HG02588 (cell line): Measurements from ENCODE around the gene CLCNKA.
"Not testable (repeated sequence)": the region's sequence is repeated elsewhere in the genome, so short reads cannot be mapped to it uniquely, and the experiment has no call there.

Source experiments
- ATAC-seq: cut with Tn5 transposase; IDR thresholded peaks from one replicate; pipeline ENCODE4 v1.9.1; 2021; ENCODE audit warnings: mild to moderate bottlenecking, moderate library complexity; ENCODE audit not compliant: unreplicated experiment

CLCNKA gene

GRCh38 chr1:16039871-16040270 is 18.0 kb downstream of the CLCNKA start:
- ATAC-seq, result not testable (repeated sequence)

- ATAC-seq, result no peak
Observed at GRCh38 chr1:16041200-16041599, 19.4 kb downstream of the CLCNKA start.

DNA sequence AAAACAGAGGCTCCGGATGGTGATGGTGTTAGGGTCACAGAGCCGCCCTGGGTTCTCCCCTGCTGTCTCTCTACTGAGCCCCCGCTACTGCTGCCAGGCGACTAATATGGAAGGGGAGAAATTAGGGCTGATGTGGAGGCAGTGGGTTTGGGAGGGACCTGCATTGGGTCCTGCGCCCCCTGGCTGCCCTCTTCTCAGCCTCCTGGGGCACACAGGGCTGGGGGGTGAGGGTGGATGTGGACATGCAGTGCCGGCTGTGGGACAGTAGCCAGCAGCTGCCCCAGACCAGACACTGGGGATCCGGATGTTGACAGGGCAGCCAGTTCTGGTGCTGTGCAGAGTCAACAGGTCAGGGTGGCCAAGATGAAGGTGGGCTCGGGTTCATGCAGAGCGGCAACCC is 20.3 kb downstream of the CLCNKA start:
- ATAC-seq, result no peak

GRCh38 chr1:16042654-16043053 is 20.8 kb downstream of the CLCNKA start:
- not testable (repeated sequence) for ATAC-seq

DNA sequence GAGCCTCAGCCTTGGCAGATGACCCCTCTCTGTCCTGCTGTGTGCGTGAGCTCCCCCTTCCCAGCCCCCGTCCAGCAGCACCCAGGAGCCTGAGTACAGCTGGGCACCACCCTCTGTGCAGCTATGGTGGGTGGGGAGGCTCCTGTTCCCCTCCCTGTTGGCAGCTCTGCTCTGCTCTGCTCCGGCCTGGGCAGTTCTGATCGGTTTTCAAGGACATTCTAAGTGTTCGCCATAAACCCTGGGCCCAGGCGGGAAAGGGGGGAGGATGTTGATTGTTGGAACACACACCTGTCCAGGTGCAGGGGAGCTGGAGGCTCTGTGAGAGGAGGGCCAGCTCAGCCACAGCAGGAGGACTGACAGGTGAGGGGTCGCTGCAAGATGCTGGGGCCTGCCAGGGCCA is 21.7 kb downstream of the CLCNKA start, which contains the start of gene CLCNKB:
Gene CLCNKB (plus strand): TSS at position 262 of the 400 bp plus-strand sequence. CDS start 711 bp downstream, outside the sequence.
- ATAC-seq, result no peak

DNA sequence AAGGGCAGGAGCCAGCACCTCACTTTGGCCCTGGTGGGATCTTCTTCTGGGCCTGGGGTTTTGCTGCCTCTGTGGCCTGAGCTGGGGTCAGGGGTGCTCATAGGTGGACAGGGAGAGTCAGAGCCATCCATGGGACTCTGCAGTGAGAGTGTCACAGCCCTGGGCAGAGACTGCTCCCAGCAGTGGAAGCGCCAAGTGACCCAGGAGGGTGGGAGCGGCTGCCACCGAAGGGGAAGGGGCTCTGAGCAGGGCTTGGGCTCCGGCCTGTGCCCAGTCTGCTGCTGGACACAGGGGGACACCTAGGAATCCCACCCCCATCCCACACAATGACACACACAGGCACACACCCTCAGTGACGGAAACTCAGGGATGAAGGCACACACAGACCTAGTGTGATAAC is 22.1 kb downstream of the CLCNKA start:
- ATAC-seq, result no peak

DNA sequence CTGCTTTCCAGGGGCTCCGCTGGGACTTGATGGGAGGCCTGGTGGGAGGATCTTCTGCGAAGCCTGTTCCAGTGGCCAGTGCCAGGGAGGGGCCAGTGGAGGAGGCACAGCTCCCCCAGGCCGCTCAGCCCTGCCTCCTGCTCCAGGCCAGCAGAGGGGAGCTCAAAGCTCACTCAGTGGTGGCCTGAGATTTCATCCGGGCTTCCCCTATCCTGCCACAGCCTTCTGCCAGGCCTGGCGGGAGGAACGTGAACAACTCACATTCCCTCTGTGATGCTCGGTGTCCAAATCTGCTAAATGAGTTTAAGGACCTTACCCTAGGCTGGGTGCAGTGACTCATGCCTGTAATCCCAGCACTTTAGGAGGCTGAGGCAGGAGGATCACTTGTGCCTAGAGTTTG is 25.0 kb downstream of the CLCNKA start:
- ATAC-seq, result no peak

GRCh38 chr1:16047791-16048475 is 26.1 kb downstream of the CLCNKA start:
- ATAC-seq, result no peak

DNA sequence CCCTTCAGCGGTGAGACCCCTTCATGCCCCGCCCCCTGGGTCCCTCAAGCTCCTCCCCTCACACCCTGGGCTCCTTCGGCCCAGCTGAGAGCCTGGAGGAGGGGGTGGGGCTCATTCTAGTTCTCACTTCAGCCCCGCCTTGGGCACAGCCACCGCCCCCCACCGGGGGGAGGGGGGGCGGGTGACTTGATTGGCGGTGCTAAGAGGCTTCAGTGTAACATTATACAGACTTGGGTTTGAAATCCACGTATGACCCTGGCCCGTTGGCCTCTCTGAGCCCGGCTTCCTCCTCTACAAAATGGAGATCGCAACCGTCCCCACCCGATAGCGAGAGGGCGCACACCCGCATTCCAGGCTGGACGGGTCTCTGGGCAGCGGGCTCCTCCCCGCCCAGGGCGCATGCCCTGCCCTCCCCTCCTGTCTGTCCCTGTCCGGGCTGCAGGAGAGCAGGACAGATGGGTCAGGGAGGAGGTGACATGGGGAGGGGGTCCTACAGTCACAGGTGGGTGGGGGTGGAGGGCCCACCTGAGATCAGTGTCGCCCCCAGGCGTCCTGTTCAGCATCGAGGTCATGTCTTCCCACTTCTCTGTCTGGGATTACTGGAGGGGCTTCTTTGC is 26.8 kb downstream of the CLCNKA start:
- no peak for ATAC-seq

GRCh38 chr1:16050328-16050727 is 28.5 kb downstream of the CLCNKA start:
- ATAC-seq, result no peak

GRCh38 chr1:16051039-16051438 is 29.2 kb downstream of the CLCNKA start:
- ATAC-seq, result no peak

GRCh38 chr1:16051949-16052348 is 30.1 kb downstream of the CLCNKA start:
- not testable (repeated sequence) for ATAC-seq

DNA sequence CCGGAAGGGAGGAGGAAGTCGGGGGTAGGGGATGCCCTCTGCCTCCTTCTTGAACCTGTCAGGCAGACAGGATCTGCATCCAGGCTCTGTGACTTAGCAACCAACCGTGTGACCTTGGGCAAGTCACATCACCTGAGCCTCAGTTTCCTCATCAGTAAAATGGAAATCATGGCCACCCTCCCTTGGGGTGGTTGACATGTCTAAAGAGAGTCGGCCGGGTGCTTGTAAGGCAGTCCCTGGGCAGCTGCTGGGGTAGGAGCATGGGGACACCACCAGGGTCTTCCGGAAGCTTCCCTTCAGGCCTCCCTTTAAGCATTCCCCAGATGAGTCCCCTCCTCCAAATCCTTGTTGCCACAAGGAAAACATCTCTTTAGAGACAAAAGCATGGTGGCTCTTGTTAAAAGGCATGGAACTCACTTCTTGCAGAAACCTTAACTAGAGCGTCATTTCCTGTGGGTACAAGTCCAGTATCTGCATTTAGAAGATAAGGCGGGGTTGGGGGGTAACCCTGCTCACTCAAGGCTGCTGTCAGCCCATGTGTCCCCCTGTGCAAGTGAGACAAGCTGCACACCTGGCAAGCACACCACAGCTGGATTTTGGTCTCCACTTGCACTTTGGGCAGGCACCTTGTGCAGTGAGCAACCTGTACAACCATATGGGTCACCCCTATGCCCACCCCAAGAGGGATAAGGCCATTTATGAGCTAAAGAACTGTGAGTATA is 32.1 kb downstream of the CLCNKA start:
- no peak for ATAC-seq

DNA sequence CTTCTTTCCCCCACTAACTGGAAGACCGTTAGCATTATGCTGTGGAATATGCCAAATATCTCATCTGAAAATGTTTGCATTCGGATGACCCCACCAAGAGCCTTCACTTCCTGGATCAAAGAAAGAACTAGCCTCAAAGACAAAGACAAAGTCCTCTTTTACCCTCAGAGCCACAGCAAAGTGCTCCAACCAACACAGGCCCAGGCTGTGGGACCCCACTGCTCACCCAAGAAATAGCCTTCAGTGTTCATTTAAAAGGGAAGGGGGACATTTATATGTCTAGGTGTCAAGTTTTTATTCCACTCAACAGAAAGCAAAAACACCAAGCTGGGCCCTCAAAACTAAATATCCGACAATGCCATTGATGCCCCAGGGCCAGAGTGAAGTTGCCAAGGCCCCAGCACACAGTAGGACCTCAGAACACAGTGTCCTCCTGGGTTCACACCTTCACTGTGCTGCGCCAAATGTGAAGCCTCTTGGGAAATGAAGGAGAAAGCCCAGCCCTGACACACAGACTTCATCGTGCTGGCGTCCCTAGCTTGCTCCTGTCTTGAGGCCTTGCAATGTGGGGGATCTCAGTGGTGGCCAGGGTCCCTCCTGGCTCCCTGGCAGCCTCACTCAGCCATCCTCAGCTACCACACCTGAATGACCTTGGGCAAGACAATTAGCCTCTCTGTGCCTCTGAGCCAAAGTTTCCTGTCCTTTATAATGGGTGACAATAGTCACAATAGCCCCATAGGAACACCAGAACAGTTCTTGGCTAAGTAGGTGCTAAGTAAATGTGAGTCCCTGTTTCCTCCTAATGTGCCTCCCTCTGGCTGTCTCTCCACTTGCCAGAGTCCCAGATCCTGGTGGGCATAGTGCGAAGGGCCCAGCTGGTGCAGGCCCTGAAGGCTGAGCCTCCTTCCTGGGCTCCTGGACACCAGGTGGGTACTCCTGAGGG is 33.0 kb downstream of the CLCNKA start:
- no peak for ATAC-seq

DNA sequence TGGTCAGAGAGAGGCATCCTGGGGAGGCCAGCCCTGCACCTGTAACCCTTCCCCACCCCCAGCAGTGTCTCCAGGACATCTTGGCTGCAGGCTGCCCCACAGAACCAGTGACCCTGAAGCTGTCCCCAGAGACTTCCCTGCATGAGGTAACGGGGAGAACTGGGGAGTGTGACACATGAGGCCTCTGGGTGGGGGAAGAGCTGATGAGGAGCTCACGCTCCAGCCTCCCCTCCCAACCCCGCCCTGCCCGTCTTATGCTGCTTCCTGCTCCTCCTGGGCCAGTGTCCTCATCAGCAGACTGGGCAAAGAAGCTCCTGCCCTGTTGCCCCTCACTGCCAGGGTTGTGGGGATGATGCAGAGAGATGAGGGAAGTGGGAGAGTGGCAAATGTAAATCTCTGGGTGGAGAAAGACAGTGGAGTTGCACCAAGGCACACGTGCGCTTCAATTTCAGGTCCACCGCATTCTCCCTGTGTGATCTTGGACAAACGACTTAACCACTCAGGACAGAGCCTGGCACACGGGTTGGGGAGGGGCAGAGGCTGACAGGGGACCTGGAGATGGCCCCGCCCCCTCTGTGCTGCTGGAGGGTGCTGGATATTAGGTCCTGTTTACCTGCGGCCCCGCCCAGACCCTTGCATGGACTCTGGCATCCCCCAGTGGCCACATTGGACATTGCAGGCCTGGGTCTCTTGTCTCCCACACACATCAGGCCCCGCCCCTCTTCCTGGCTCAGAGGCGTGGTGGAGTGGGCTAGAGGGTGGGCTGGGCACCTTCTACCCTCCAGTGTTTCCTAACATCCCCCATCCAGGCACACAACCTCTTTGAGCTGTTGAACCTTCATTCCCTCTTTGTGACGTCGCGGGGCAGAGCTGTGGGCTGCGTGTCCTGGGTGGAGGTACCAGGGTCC is 34.0 kb downstream of the CLCNKA start:
- peak; percentile 45 for ATAC-seq

DNA sequence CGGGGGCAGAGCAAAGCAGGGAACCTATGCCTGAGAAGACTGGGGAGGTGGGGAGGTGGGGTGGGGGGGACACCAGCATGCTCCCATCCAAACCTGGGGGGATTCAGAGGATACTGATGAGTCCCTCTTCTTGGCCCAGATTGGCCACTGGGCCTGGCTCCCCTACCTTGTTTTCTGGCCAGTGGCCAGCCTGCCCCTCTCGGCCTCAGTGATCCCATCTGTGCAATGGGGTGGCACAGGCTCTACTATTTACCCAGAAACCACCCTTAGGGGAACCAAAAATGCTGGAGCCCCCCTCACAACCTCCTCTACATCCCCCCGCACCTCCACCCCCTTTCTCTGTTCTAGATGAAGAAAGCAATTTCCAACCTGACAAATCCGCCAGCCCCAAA is 34.7 kb downstream of the CLCNKA start:
- not testable (repeated sequence) for ATAC-seq

DNA sequence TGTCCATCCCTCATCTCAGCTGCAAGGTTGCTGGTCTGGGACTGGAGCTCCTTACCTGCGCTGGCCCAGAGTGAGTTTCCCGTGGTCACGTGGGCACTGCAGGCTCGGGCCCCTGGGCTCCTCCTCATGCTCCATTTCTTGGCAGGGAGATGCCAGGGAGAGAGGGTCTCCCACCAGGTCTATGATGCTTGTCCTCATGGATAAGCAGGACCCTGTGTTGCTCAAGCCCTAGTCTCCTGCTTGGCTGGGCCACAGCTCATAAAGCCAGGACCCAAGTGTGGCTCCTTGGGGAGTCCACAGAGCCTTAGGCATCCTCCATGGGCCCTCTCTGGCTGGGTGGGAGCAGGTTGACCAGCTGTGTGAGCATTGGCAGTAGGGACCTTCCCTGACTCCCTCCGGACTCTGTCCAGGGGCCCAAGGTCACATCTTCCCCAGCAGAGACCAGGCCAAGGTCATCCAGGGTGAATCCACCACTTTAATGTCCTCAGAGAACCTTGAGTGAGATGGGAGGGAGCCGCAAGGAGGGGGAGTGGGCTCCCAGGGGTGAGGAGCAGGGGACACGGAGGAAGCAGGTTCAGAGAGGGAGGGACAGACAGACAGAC is 35.6 kb downstream of the CLCNKA start:
- ATAC-seq, result not testable (repeated sequence)

GRCh38 chr1:16058394-16059120 is 36.7 kb downstream of the CLCNKA start:
- ATAC-seq, result not testable (repeated sequence)

DNA sequence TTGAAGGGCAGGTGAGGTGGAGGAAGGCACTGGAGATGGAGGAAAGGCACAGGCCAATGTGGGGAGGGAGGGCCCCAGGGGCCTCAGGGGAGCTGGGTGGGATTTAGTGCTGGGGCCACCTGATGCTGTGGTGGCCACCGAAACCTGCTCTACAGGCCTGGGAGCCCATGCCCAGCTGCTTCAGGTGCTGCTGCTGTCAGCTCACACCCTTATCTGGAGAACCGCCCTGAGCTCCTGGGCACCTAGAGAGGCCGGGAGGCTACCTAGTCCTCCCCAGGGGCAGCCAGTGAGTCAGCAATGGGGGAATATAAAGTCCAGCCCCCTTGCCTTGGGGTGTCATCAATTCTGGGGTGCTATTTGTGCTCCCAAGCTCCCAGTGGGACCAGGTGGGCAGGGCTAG is 39.4 kb downstream of the CLCNKA start:
- ATAC-seq, result no peak
